Fibroblast of lung (primary cell): ENCODE measurements around the gene JMJD6. TPM values are rescaled to one million over a fixed set of nuclear protein-coding genes. Genes with fewer than 3 reads are reported as not detected.

Source experiments
- DNase-seq, 2 donors: peaks; one replicate each; pipeline versions ENCODE4 v3.0.0 to v3.0.0-alpha.2; 2010; ENCODE audit warnings: low read depth in 2 of 2
- H2AFZ ChIP-seq: 2 replicates; pipeline ENCODE4 v1.5.1; 2012; ENCODE audit warnings: low read length, control low read depth, inconsistent platforms
- H3K27ac ChIP-seq: 2 replicates; pipeline ENCODE4 v1.5.1; 2011; ENCODE audit warnings: low read length, control low read depth; ENCODE audit not compliant: insufficient read depth
- H3K27me3 ChIP-seq: 2 replicates; pipeline ENCODE4 v1.5.1; 2011; ENCODE audit warnings: mild to moderate bottlenecking, low read length; ENCODE audit not compliant: control insufficient read depth, insufficient read depth
- H3K36me3 ChIP-seq: 2 replicates; pipeline ENCODE4 v1.5.1; 2011; ENCODE audit warnings: low read length; ENCODE audit not compliant: control insufficient read depth, insufficient read depth
- H3K4me1 ChIP-seq: 2 replicates; pipeline ENCODE4 v1.5.1; 2011; ENCODE audit warnings: low read length; ENCODE audit not compliant: control insufficient read depth, insufficient read depth; ENCODE audit errors: extremely low read depth
- H3K4me2 ChIP-seq: 2 replicates; pipeline ENCODE4 v1.5.1; 2011; ENCODE audit warnings: low read length, control low read depth; ENCODE audit not compliant: insufficient read depth; ENCODE audit errors: extremely low read depth
- H3K4me3 ChIP-seq, 4 experiments: fragments of 200-600 bp in 1 of 4; sonication (generic) in 1 of 4; replicated peaks in 1 of 4; 2 replicates each; pipeline ENCODE4 v1.5.1; 2011 to 2016; ENCODE audit warnings: low read length in 4 of 4, low read depth in 3 of 4, mild to moderate bottlenecking in 3 of 4, control low read depth in 2 of 4, inconsistent platforms in 1 of 4, mixed read lengths in 1 of 4; ENCODE audit not compliant: insufficient read depth in 1 of 4; ENCODE audit errors: control extremely low read depth in 1 of 4
- H3K79me2 ChIP-seq: 2 replicates; pipeline ENCODE4 v1.5.1; 2012; ENCODE audit warnings: mild to moderate bottlenecking, low read length, inconsistent platforms; ENCODE audit not compliant: control insufficient read depth, insufficient read depth
- H3K9ac ChIP-seq: 2 replicates; pipeline ENCODE4 v1.5.1; 2011; ENCODE audit warnings: mild to moderate bottlenecking, low read length, control low read depth; ENCODE audit not compliant: insufficient read depth
- H3K9me3 ChIP-seq: 2 replicates; pipeline ENCODE4 v1.5.1; 2012; ENCODE audit warnings: low read depth, low read length; ENCODE audit not compliant: control insufficient read depth, insufficient read depth
- H4K20me1 ChIP-seq: 2 replicates; pipeline ENCODE4 v1.5.1; 2011; ENCODE audit warnings: low read length; ENCODE audit not compliant: control insufficient read depth, insufficient read depth; ENCODE audit errors: extremely low read depth
- CTCF ChIP-seq, 2 donors: IDR thresholded peaks in 1 of 2; conservative IDR thresholded peaks in 1 of 2; 1 replicate in 1 of 2; 2 replicates in 1 of 2; pipeline ENCODE4 v1.5.1; 2011 to 2012; ENCODE audit warnings: low read length in 2 of 2, control low read depth in 1 of 2, inconsistent platforms in 1 of 2, low read depth in 1 of 2, mild to moderate bottlenecking in 1 of 2
- EZH2 ChIP-seq: IDR thresholded peaks from 2 replicates; pipeline ENCODE4 v1.5.1; 2012; ENCODE audit warnings: low read length, control low read depth, mild to moderate bottlenecking; ENCODE audit errors: missing control alignments
- polyA plus RNA-seq, 2 donors: library from polyadenylated mRNA; depleted of rRNA in 1 of 2; stranded (reverse) in 1 of 2; unstranded in 1 of 2; fragments of >200 nt; gene quantifications; 2 replicates each; pipeline ENCODE4 v1.2.1, GENCODE V29; 2011 to 2012; ENCODE audit warnings: missing spikeins in 1 of 2
- total RNA-seq: library from RNA; depleted of rRNA; stranded (reverse); fragments of >200 nt; gene quantifications from 2 replicates; pipeline ENCODE4 v1.2.1, GENCODE V29; 2014

The JMJD6 gene
- total and polyA plus RNA-seq, 2 donors (not counting 1 experiment from before 2014, with no cell fraction given), result 16.2 to 17.7 TPM

GRCh38 chr17:76682296-76682695, 44.1 kb downstream of the JMJD6 start:
- Histone ChIP-seq H3K4me1 (peaks cover 4% of the 10 kb centered on the region), H3K4me2 (peak overlapping the region; percentile 8), H3K36me3 (peaks cover 14% of the 10 kb centered on the region), H3K27me3 (no peaks in the 10 kb centered on the region), H3K27ac (peak overlapping the region; percentile 22), H3K9ac (no peak overlapping the region), H3K9me3 (no peaks in the 10 kb centered on the region), H2AFZ (no peak overlapping the region), H3K79me2 (no peaks in the 10 kb centered on the region), H4K20me1 (no peaks in the 10 kb centered on the region), H3K4me3 (no peak overlapping the region)
- no peak for TF ChIP-seq CTCF (conservative IDR thresholded peaks at IDR 0.05 in 1 of 2, IDR thresholded peaks at IDR 0.05 in 1 of 2; ENCODE audit: low read depth in 1 of 2, low read length in 2 of 2)
- DNase-seq, result peak; percentile 75 to 90

- H3K27me3 ChIP-seq, result no peaks in the 10 kb centered on the region
- no peaks in the 10 kb centered on the region for H4K20me1 ChIP-seq
- peak; percentile 73 to 84 for TF ChIP-seq CTCF (conservative IDR thresholded peaks at IDR 0.05 in 1 of 2, IDR thresholded peaks at IDR 0.05 in 1 of 2; ENCODE audit: low read depth in 1 of 2, low read length in 2 of 2)
- no peak for TF ChIP-seq EZH2
- H3K4me3 ChIP-seq, result no peak overlapping the region
- peaks cover 14% of the 10 kb centered on the region for H3K36me3 ChIP-seq
- H3K4me1 ChIP-seq, result peaks cover 4% of the 10 kb centered on the region
- peak overlapping the region; percentile 22 for H3K27ac ChIP-seq
- peak; percentile 52 to 72 for DNase-seq
- H3K4me2 ChIP-seq, result no peak overlapping the region
- no peaks in the 10 kb centered on the region for H3K79me2 ChIP-seq
- no peak overlapping the region for H3K9ac ChIP-seq
- H3K9me3 ChIP-seq, result no peaks in the 10 kb centered on the region
- H2AFZ ChIP-seq, result no peak overlapping the region
Measured at GRCh38 chr17:76681222-76682137, 44.9 kb downstream of the JMJD6 start.

GRCh38 chr17:76679239-76679638, 47.2 kb downstream of the JMJD6 start:
- H3K4me1 ChIP-seq, result peaks cover 4% of the 10 kb centered on the region
- TF ChIP-seq CTCF (conservative IDR thresholded peaks at IDR 0.05 in 1 of 2, IDR thresholded peaks at IDR 0.05 in 1 of 2; ENCODE audit: low read depth in 1 of 2, low read length in 2 of 2), result no peak
- no peak for TF ChIP-seq EZH2

More at GRCh38 chr17:76679239-76679638, 47.2 kb downstream of the JMJD6 start:
- H4K20me1 ChIP-seq, result no peaks in the 10 kb centered on the region
- no peak overlapping the region for H3K4me2 ChIP-seq
- H3K9me3 ChIP-seq, result no peaks in the 10 kb centered on the region
- H3K36me3 ChIP-seq, result peaks cover 13% of the 10 kb centered on the region
- H3K27ac ChIP-seq, result no peak overlapping the region
- H3K27me3 ChIP-seq, result no peaks in the 10 kb centered on the region
- H3K79me2 ChIP-seq, result no peaks in the 10 kb centered on the region
- DNase-seq, result no peak
- H3K9ac ChIP-seq, result no peak overlapping the region
- no peak overlapping the region for H3K4me3 ChIP-seq
- no peak overlapping the region for H2AFZ ChIP-seq
